Heart right ventricle (tissue), 16 donors: ENCODE data around the gene PDE3A. TPM values are rescaled to one million over a fixed set of nuclear protein-coding genes. Genes with fewer than 3 reads are reported as not detected.

Experiments used
- ATAC-seq, 8 donors: fragments of 200-7000 bp; cut with Tn5 transposase; one replicate each; pipeline ENCODE4 v1.9.1; 2020; ENCODE audit warnings: mild to moderate bottlenecking in 8 of 8, moderate library complexity in 8 of 8, moderate number of reproducible peaks in 1 of 8
- DNase-seq, 2 donors: peaks; one replicate each; pipeline ENCODE4 v3.0.0-alpha.2; 2020
- H3K27ac ChIP-seq, 10 donors: fragments of 200-600 bp; sonication (generic) in 2 of 10; one replicate each; pipeline versions ENCODE4 v1.5.0 to v1.8.0; 2020 to 2022; ENCODE audit warnings: mild to moderate bottlenecking in 3 of 10
- H3K27me3 ChIP-seq, 7 donors: fragments of 200-600 bp; one replicate each; pipeline ENCODE4 v1.8.0; 2021 to 2022; ENCODE audit warnings: mild to moderate bottlenecking in 2 of 7
- H3K36me3 ChIP-seq, 9 donors: fragments of 200-600 bp; sonication (generic) in 1 of 9; one replicate each; pipeline versions ENCODE4 v1.5.0 to v1.8.0; 2020 to 2022; ENCODE audit warnings: mild to moderate bottlenecking in 2 of 9
- H3K4me1 ChIP-seq, 9 donors: fragments of 200-600 bp; sonication (generic) in 1 of 9; one replicate each; pipeline versions ENCODE4 v1.5.0 to v1.8.0; 2020 to 2022; ENCODE audit warnings: mild to moderate bottlenecking in 4 of 9
- H3K4me3 ChIP-seq, 10 donors: fragments of 200-600 bp; sonication (generic) in 2 of 10; one replicate each; pipeline versions ENCODE4 v1.5.0 to v1.8.0; 2020 to 2022; ENCODE audit warnings: mild to moderate bottlenecking in 7 of 10, moderate library complexity in 2 of 10
- H3K9me3 ChIP-seq, 11 donors: fragments of 200-600 bp in 10 of 11; sonication (generic) in 2 of 11; one replicate each; pipeline versions ENCODE4 v1.5.0 to v1.8.0; 2013 to 2022; ENCODE audit warnings: mild to moderate bottlenecking in 2 of 11, control low read depth in 1 of 11, moderate library complexity in 1 of 11
- WGBS, 2 donors: extraction: QIAGEN DNeasy Blood & Tissue Kit; methylation state at CpG; one replicate each; pipeline ENCODE4 v1.1.7; 2013; ENCODE audit warnings: inconsistent platforms in 1 of 2; 5-methylcytosine and 5-hydroxymethylcytosine counted together
- intact Hi-C, 10 donors: fragments of 100-400 bp; cut with DNase I; formaldehyde crosslinking; loops; one replicate each; pipeline versions ENCODE4 v1.11.1 to v1.14.2; 2022
- polyA plus RNA-seq, 2 donors: library from polyadenylated mRNA; stranded (reverse); fragments of 200-250 nt; gene quantifications; one replicate each; pipeline ENCODE4 v1.2.3, GENCODE V29; 2013
- total RNA-seq, 10 donors: library from RNA; stranded (reverse); fragmentation: NEBNext Ultra II Directional in 3 of 10; extraction: Animal tissue kit (Norgen Biotek cat#: 25700) in 3 of 10; gene quantifications; one replicate each; pipeline versions ENCODE4 v1.2.1 to v1.2.4, GENCODE V29; 2021 to 2023
- TF ChIP-seq, protein P1 (sequence below), 9 donors: fragments of 200-600 bp; sonication (generic) in 2 of 9; IDR thresholded peaks; one replicate each; pipeline versions ENCODE4 v1.5.0 to v1.8.0; 2021 to 2022; ENCODE audit warnings: antibody characterized with exemption in 9 of 9, mild to moderate bottlenecking in 5 of 9, moderate library complexity in 1 of 9
- donor health status: Arrhythmogenic right ventricular cardiomyopathy.
- donor health status: ischemic (EF 13 %, LVEDD 7.1; RV severe dilation, severe dysfunction).
- donor health status: healthy with polysubstance abuse.
- donor health status: DM: no; HTN: yes; CAD: no.
- donor health status: DM: no; HTN: no; CAD: no.
- donor health status: ischemic (EF 25% LVEDD 6.9; RV normal size, moderate dysfunction).
- donor health status: ischemic (EF 25% LVEDD 5.7; RV mildly dilated, moderate dysfunction).
- donor health status: healthy.
- donor health status: DM: yes; HTN: yes; CAD: no.
- donor health status: Ischemic cardiomyopathy.
- donor health status: ischemic (EF 35%, LVEDD 5.7; RV mildly dilated, moderate dysfunction).
- donor health status: nonischemic (EF 11% LVEDD 7.7; RV severe dilation, severe dysfunction).
- donor health status: DM: yes; HTN: yes; CAD: no.
- donor health status: PGD.
- donor health status: ischemic (EF 29% LVEDD 5.4; RV normal size, mild dysfunction).
- donor health status: nonischemic (EF 23%, LVEDD 6.1; RV moderate dilation, normal function).

Gene PDE3A
- total and polyA plus RNA-seq, 12 donors: 18.8 to 362 (median 209) TPM

DNA sequence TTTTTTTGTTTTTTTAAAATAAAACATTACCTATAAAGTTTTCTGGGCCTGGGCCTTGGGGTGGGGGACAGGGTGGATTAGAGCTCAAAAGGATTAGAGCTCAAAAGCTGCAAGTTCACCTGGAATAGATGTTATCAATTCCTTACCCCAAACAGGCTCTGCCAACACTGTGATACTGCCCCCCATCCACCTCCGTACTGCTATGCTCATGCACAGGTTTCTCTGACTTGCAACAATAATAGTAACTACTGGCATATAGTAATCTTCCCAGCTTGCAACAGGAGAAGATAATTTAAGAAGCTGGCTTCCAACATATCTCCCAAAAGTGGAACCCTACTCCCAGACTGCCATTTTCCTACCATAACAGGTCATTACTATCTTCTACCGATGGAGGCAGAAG lies 275.5 kb downstream of the PDE3A start:
- H3K9me3 ChIP-seq: no peaks in the 10 kb centered on the region
- H3K27ac ChIP-seq: no peak overlapping the region
- DNase-seq: no peak
- WGBS, 2 donors: 71 to 81% methylated on average over 2 of the region's 2 CpGs
- no peaks in the 10 kb centered on the region for H3K27me3 ChIP-seq
- H3K4me3 ChIP-seq: no peak overlapping the region
- peaks cover 0 to 68% (median 5%) of the 10 kb centered on the region in 9 donors for H3K36me3 ChIP-seq
- ATAC-seq: peak in 4 of 8 donors; percentile 34 to 53 (median 48)
- intact Hi-C loops: loop anchor here in 3 of 10 donors (5.0 to 10.0 kb wide), 3 partner anchors 151 to 161 kb away; no protein-coding TSS in a partner anchor
- TF ChIP-seq, protein P1, sequence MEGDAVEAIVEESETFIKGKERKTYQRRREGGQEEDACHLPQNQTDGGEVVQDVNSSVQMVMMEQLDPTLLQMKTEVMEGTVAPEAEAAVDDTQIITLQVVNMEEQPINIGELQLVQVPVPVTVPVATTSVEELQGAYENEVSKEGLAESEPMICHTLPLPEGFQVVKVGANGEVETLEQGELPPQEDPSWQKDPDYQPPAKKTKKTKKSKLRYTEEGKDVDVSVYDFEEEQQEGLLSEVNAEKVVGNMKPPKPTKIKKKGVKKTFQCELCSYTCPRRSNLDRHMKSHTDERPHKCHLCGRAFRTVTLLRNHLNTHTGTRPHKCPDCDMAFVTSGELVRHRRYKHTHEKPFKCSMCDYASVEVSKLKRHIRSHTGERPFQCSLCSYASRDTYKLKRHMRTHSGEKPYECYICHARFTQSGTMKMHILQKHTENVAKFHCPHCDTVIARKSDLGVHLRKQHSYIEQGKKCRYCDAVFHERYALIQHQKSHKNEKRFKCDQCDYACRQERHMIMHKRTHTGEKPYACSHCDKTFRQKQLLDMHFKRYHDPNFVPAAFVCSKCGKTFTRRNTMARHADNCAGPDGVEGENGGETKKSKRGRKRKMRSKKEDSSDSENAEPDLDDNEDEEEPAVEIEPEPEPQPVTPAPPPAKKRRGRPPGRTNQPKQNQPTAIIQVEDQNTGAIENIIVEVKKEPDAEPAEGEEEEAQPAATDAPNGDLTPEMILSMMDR (IDR thresholded peaks at IDR 0.05): no peak
- peaks cover 0 to 11% (median 0%) of the 10 kb centered on the region in 9 donors for H3K4me1 ChIP-seq

DNA sequence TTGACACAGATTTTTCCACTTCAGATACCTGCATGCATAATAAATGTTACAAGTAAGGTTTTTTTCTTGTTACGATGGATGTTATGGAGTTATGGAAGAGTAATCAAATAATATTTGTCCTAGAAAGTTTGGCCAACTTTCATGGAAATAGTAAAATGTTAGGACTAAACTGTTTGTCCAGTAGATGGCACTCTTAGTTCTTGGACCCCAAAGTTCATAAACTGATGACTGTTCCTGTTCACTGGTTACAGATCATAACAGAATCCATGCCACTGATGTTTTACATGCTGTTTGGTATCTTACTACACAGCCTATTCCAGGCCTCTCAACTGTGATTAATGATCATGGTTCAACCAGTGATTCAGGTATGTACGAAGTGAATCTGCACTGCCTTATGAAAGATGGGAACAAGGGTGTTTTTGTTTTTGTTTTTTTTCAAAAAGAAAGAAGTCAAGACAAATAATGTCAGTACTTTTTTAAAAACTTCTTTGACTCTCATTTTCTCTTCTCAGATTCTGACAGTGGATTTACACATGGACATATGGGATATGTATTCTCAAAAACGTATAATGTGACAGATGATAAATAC lies 278.0 kb downstream of the PDE3A start:
- WGBS, 2 donors: 64 to 68% methylated on average over 3 of the region's 3 CpGs
- ATAC-seq: peak in 5 of 8 donors; percentile 37 to 47 (median 40)
- H3K9me3 ChIP-seq: no peaks in the 10 kb centered on the region
- no peaks in the 10 kb centered on the region for H3K27me3 ChIP-seq
- intact Hi-C loops: loop anchor here in 4 of 10 donors (5.0 to 10.0 kb wide), 3 partner anchors 148 to 158 kb away; no protein-coding TSS in a partner anchor
- TF ChIP-seq, protein P1 (IDR thresholded peaks at IDR 0.05): peak in 8 of 9 donors; percentile 21 to 66 (median 54)
- H3K4me3 ChIP-seq: no peak overlapping the region
- no peak for DNase-seq
- peaks cover 0 to 68% (median 9%) of the 10 kb centered on the region in 9 donors for H3K36me3 ChIP-seq
- peaks cover 0 to 2% (median 0%) of the 10 kb centered on the region in 9 donors for H3K4me1 ChIP-seq
- H3K27ac ChIP-seq: no peak overlapping the region

DNA sequence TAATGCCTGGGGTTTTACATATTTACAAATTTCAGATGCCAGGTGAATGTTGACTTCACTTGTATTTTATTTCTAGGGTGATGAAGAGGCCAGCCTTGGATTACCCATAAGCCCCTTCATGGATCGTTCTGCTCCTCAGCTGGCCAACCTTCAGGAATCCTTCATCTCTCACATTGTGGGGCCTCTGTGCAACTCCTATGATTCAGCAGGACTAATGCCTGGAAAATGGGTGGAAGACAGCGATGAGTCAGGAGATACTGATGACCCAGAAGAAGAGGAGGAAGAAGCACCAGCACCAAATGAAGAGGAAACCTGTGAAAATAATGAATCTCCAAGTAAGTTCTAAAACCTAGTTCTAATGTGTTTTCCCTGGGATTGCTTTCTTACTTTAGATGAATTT lies 285.5 kb downstream of the PDE3A start:
- intact Hi-C loops: no loop called here

DNA sequence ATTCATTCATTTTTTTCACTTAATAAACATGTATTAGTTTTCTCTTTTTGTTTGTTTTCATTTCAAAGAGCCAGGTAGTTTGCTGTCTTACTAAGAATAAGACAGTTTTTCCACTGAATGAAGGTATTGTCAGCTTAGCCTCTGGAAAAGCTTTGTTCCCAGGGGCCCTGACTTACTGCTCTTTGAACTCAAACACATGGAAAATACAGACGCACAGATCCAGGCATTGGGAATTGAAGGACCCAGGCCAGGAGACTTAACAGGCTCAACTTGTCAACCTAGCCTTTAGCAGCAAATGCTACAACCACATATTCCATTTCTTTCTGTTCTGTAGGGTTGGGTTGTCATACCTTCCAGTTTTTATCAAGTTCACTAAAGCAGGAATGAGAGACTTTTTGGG lies 288.3 kb downstream of the PDE3A start:
- peaks cover 0 to 15% (median 0%) of the 10 kb centered on the region in 11 donors for H3K9me3 ChIP-seq
- intact Hi-C loops: no loop called here
- WGBS, 2 donors: 8 to 46% methylated on average over 1 of the region's 1 CpG
- H3K27me3 ChIP-seq: no peaks in the 10 kb centered on the region
- ATAC-seq: no peak
- TF ChIP-seq, protein P1 (IDR thresholded peaks at IDR 0.05): no peak
- H3K36me3 ChIP-seq: peaks cover 0 to 89% (median 16%) of the 10 kb centered on the region in 9 donors
- DNase-seq: no peak
- no peak overlapping the region for H3K27ac ChIP-seq
- no peak overlapping the region for H3K4me3 ChIP-seq
- peaks cover 0 to 24% (median 5%) of the 10 kb centered on the region in 9 donors for H3K4me1 ChIP-seq

More for the DNA sequence above, 285.5 kb downstream of the PDE3A start:
- Histone ChIP-seq H3K36me3 (peaks cover 0 to 89% (median 16%) of the 10 kb centered on the region in 9 donors), H3K27ac (no peak overlapping the region), H3K9me3 (no peaks in the 10 kb centered on the region), H3K4me1 (peaks cover 0 to 24% (median 5%) of the 10 kb centered on the region in 9 donors), H3K27me3 (no peaks in the 10 kb centered on the region), H3K4me3 (no peak overlapping the region)
- DNase-seq (no peak), ATAC-seq (peak in 2 of 8 donors; percentile 38 to 41)
- TF ChIP-seq, protein P1 (IDR thresholded peaks at IDR 0.05): no peak
- WGBS, 2 donors: 71 to 82% methylated on average over 2 of the region's 2 CpGs
